A549 (cell line): ENCODE data around the gene CACNA1D. TPM values are rescaled to one million over a fixed set of nuclear protein-coding genes. Genes with fewer than 3 reads are reported as not detected.

Experiments
- ATAC-seq, 2 experiments: fragments of 200-7000 bp in 1 of 2; fragments of >200 bp in 1 of 2; cut with Nextera tagmentation in 1 of 2; cut with Tn5 transposase in 1 of 2; 3 replicates each; pipeline versions ENCODE4 v1.8.0 to v1.9.1; 2018 to 2020; ENCODE audit warnings: mild to moderate bottlenecking in 1 of 2, moderate library complexity in 1 of 2
- CTCF ChIA-PET: fragments of 300-600 bp; sonication (Branson Sonifier 250); formaldehyde crosslinking; extraction: SDS; loops from one replicate; lab custom pipeline; 2021; ENCODE audit warnings: antibody characterized with exemption, inconsistent platforms; lab: Yijun Ruan, JAX
- POLR2A ChIA-PET: fragments of 350-600 bp; formaldehyde crosslinking; extraction: SDS; loops from one replicate; lab custom pipeline; 2021; ENCODE audit warnings: antibody characterized with exemption, inconsistent platforms; lab: Yijun Ruan, JAX
- DNase-seq, 2 experiments: peaks; one replicate each; pipeline versions ENCODE4 v3.0.0 to v3.0.0-alpha.2; 2011 to 2016; ENCODE audit warnings: low read depth in 1 of 2, low spot score in 1 of 2
- FAIRE-seq: peaks from 2 replicates; lab custom pipeline; 2011; peaks lifted over from hg19 to GRCh38; lab: Jason Lieb, UNC
- H3K27ac ChIP-seq, 2 experiments: fragments of >200 bp; sonication (Bioruptor Twin); formaldehyde crosslinking; 3 replicates each; pipeline ENCODE4 v1.5.1; 2016 to 2017
- H3K4me1 ChIP-seq: fragments of >200 bp; sonication (Bioruptor Twin); formaldehyde crosslinking; 3 replicates; pipeline ENCODE4 v1.6.1; 2016
- H3K4me2 ChIP-seq: fragments of >200 bp; sonication (Bioruptor Twin); formaldehyde crosslinking; 3 replicates; pipeline ENCODE4 v1.6.1; 2016
- H3K4me3 ChIP-seq: fragments of >200 bp; sonication (Bioruptor Twin); formaldehyde crosslinking; 3 replicates; pipeline ENCODE4 v1.5.1; 2016
- H3K9me3 ChIP-seq: fragments of >200 bp; sonication (Bioruptor Twin); formaldehyde crosslinking; 3 replicates; pipeline ENCODE4 v1.6.1; 2016
- CBX2 ChIP-seq: fragments of 200-600 bp; sonication (generic); IDR thresholded peaks from 2 replicates; pipeline ENCODE4 v1.6.1; 2016; ENCODE audit warnings: low read depth, mild to moderate bottlenecking, borderline replicate concordance
- CBX8 ChIP-seq: fragments of 200-600 bp; sonication (generic); IDR thresholded peaks from 2 replicates; pipeline ENCODE4 v1.6.1; 2016
- CEBPB ChIP-seq, 2 experiments: fragments of >200 bp in 1 of 2; sonication (Bioruptor Twin) in 1 of 2; formaldehyde crosslinking in 1 of 2; IDR thresholded peaks; 2 replicates each; pipeline ENCODE4 v1.6.1; 2012 to 2016
- CHD2 ChIP-seq: fragments of 150-350 bp; IDR thresholded peaks from 2 replicates; pipeline ENCODE4 v1.6.1; 2014; ENCODE audit warnings: low read length; ENCODE audit not compliant: partially characterized antibody
- CHD4 ChIP-seq: fragments of 200-600 bp; sonication (generic); IDR thresholded peaks from 2 replicates; pipeline ENCODE4 v1.6.1; 2016; ENCODE audit warnings: antibody characterized with exemption, mild to moderate bottlenecking, borderline replicate concordance
- EHMT2 ChIP-seq: fragments of 200-600 bp; sonication (generic); IDR thresholded peaks from 2 replicates; pipeline ENCODE4 v1.6.1; 2016; ENCODE audit warnings: antibody characterized with exemption, low read depth, mild to moderate bottlenecking, moderate library complexity
- FOSB ChIP-seq: fragments of 250-450 bp; sonication (Bioruptor Pico); IDR thresholded peaks from 2 replicates; pipeline ENCODE4 v1.5.0; 2020; ENCODE audit warnings: mild to moderate bottlenecking, moderate library complexity
- FOSL2 ChIP-seq, 2 experiments: fragments of 450-650 bp in 1 of 2; fragments of >200 bp in 1 of 2; sonication (Bioruptor Twin) in 1 of 2; formaldehyde crosslinking; IDR thresholded peaks; 2 replicates each; pipeline versions ENCODE4 v1.5.0 to v1.6.1; 2016 to 2020; ENCODE audit warnings: mild to moderate bottlenecking in 1 of 2, moderate library complexity in 1 of 2
- GATA3 ChIP-seq: IDR thresholded peaks from 2 replicates; pipeline ENCODE4 v1.6.1; 2012; ENCODE audit warnings: borderline replicate concordance
- HOXA7 ChIP-seq: fragments of 250-450 bp; sonication (Bioruptor Pico); IDR thresholded peaks from 2 replicates; pipeline ENCODE4 v1.5.0; 2020; ENCODE audit warnings: mild to moderate bottlenecking, moderate library complexity
- JUN ChIP-seq, 2 experiments: fragments of >200 bp; sonication (Bioruptor Twin); formaldehyde crosslinking; IDR thresholded peaks; 2 replicates in 1 of 2; 3 replicates in 1 of 2; pipeline ENCODE4 v1.6.1; 2016 to 2017
- KDM5A ChIP-seq: fragments of 200-600 bp; sonication (generic); IDR thresholded peaks from 2 replicates; pipeline ENCODE4 v1.6.1; 2016; ENCODE audit warnings: antibody characterized with exemption, mild to moderate bottlenecking
- PBX3 ChIP-seq: IDR thresholded peaks from 2 replicates; pipeline ENCODE4 v1.6.1; 2012
- PHF8 ChIP-seq: fragments of 200-600 bp; sonication (generic); IDR thresholded peaks from 2 replicates; pipeline ENCODE4 v1.6.1; 2016; ENCODE audit warnings: low read depth, mild to moderate bottlenecking, antibody characterized with exemption, moderate library complexity, borderline replicate concordance
- POLR2AphosphoS2 ChIP-seq: conservative IDR thresholded peaks from 2 replicates; pipeline ENCODE4 v1.6.1; 2012; ENCODE audit warnings: low read length, improper control_type of control experiment, inconsistent platforms
- RARB ChIP-seq: fragments of 250-450 bp; sonication (Bioruptor Pico); IDR thresholded peaks from 2 replicates; pipeline ENCODE4 v1.8.0; 2021; ENCODE audit warnings: mild to moderate bottlenecking, moderate library complexity
- RCOR1 ChIP-seq: fragments of 150-350 bp; IDR thresholded peaks from 2 replicates; pipeline ENCODE4 v1.6.1; 2014; ENCODE audit warnings: antibody characterized with exemption, low read length, low read depth
- RFX5 ChIP-seq: fragments of 450-650 bp; IDR thresholded peaks from 2 replicates; pipeline ENCODE4 v1.7.1; 2014; ENCODE audit warnings: antibody characterized with exemption, mild to moderate bottlenecking, moderate library complexity
- SMC3 ChIP-seq: fragments of >200 bp; sonication (Bioruptor Twin); formaldehyde crosslinking; IDR thresholded peaks from 3 replicates; pipeline ENCODE4 v1.6.1; 2018; ENCODE audit warnings: inconsistent platforms
- SREBF2 ChIP-seq: fragments of 450-650 bp; IDR thresholded peaks from 2 replicates; pipeline ENCODE4 v1.6.1; 2014; ENCODE audit warnings: mild to moderate bottlenecking, moderate library complexity
- TP53 ChIP-seq: fragments of 250-450 bp; sonication (Bioruptor Pico); IDR thresholded peaks from 2 replicates; pipeline ENCODE4 v1.5.0; 2021; ENCODE audit warnings: mild to moderate bottlenecking, moderate library complexity
- USF2 ChIP-seq: fragments of 450-650 bp; IDR thresholded peaks from 2 replicates; pipeline ENCODE4 v1.6.1; 2014; ENCODE audit warnings: antibody characterized with exemption
- ZFP36 ChIP-seq: fragments of 450-650 bp; IDR thresholded peaks from 2 replicates; pipeline ENCODE4 v1.6.1; 2014; ENCODE audit warnings: borderline replicate concordance; ENCODE audit not compliant: partially characterized antibody
- ZNF302 ChIP-seq: fragments of 250-450 bp; sonication (Bioruptor Pico); IDR thresholded peaks from 2 replicates; pipeline ENCODE4 v1.9.0; 2021; ENCODE audit warnings: inconsistent platforms, mild to moderate bottlenecking, moderate library complexity
- WGBS: methylation state at CpG from one replicate; pipeline ENCODE4 v1.1.6; 2017; ENCODE audit errors: missing lambda C conversion rate; 5-methylcytosine and 5-hydroxymethylcytosine counted together
- polyA plus RNA-seq, 4 experiments: library from polyadenylated mRNA; depleted of rRNA in 3 of 4; stranded (reverse); fragments of >200 nt; fragmentation: RNase III in 1 of 4; extraction: RNeasy Plus Mini Kit Qiagen cat#74134 plus additional on column Dnase treatment in 1 of 4; gene quantifications; 2 replicates in 3 of 4; 3 replicates in 1 of 4; pipeline ENCODE4 v1.2.3, GENCODE V29; 2011 to 2017
- TF ChIP-seq, protein P1 (sequence below): fragments of 250-450 bp; sonication (Bioruptor Pico); IDR thresholded peaks from 2 replicates; pipeline ENCODE4 v1.5.0; 2020; ENCODE audit warnings: low read depth, mild to moderate bottlenecking, moderate library complexity
- TF ChIP-seq, protein P2 (sequence below): fragments of 150-350 bp; IDR thresholded peaks from 2 replicates; pipeline ENCODE4 v1.6.1; 2014; ENCODE audit warnings: low read depth, mild to moderate bottlenecking, low read length

Gene CACNA1D
- polyA plus RNA-seq, 2 of the 4 experiments (the other 2 are of a cell fraction) = 1.1 to 10.7 TPM

DNA sequence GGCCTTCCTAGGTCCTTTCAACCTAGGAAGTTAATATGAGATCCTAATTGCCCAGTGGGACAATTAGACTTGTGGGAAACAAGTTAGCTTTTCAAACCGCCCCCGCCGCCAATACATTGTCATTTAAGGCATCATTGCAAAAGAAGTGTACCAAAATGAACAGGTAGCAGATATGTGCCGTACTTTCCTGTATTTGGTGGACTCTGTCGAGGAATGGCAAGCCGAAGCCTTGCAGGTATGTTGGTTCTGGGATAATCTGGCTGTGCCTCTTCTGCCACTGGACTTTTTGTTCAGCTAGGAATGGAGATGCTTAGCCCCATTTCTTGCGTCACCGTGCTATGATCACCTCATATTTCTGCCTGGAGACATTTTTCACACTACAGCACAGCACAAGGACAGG lies 157.5 kb downstream of the CACNA1D start:
- 77% methylated on average over 8 of the region's 8 CpGs for WGBS
- TF ChIP-seq CBX2 (no peak), CEBPB (IDR thresholded peaks at IDR 0.05) (no peak), ZFP36 (no peak), FOSL2 (IDR thresholded peaks at IDR 0.05) (no peak), FOSL2 (CRISPR knock-in tag; IDR thresholded peaks at IDR 0.05) (no peak), SMC3 (no peak), RARB (CRISPR knock-in tag) (no peak), SREBF2 (no peak), RFX5 (no peak), PHF8 (no peak), JUN (IDR thresholded peaks at IDR 0.05) (no peak)
- TF ChIP-seq, protein P1, sequence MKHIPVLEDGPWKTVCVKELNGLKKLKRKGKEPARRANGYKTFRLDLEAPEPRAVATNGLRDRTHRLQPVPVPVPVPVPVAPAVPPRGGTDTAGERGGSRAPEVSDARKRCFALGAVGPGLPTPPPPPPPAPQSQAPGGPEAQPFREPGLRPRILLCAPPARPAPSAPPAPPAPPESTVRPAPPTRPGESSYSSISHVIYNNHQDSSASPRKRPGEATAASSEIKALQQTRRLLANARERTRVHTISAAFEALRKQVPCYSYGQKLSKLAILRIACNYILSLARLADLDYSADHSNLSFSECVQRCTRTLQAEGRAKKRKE (CRISPR knock-in tag) = no peak
- POLR2A ChIA-PET = no interaction called here
- H3K27ac ChIP-seq = no peak overlapping the region
- CTCF ChIA-PET = no interaction called here
- H3K4me2 ChIP-seq = no peak overlapping the region
- no peaks in the 10 kb centered on the region for H3K4me1 ChIP-seq
- no peak overlapping the region for H3K4me3 ChIP-seq
- no peak for DNase-seq
- H3K9me3 ChIP-seq = peaks cover 14% of the 10 kb centered on the region; the same call in 2 of the 3 replicates
- no peak for FAIRE-seq
- ATAC-seq = no peak

DNA sequence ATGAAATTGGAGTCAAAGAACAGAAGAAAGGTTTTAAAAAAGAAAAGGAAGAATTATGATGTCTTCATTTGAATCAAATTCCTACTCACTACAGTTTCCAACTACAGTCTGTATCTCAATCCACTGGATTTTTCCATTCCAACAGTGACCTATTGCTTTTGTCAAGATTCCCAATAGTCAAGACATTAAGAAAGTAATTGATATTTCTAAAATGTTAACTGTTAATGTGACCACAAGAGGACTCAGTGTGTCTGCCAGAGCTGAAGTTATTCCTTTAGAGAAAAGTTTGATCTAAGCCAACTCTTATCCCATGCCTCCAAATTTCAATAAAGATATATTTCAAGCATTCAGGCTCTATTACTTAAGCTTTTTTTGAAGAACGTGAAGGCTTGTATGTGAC lies 163.2 kb downstream of the CACNA1D start:
- H3K4me1 ChIP-seq = no peaks in the 10 kb centered on the region
- 45% methylated on average over 1 of the region's 1 CpG for WGBS
- FAIRE-seq (no peak), ATAC-seq (no peak)
- peaks cover 36% of the 10 kb centered on the region for H3K9me3 ChIP-seq
- no peak for TF ChIP-seq CHD2
- TF ChIP-seq FOSL2 (IDR thresholded peaks at IDR 0.05) = no peak
- TF ChIP-seq FOSL2 (CRISPR knock-in tag; IDR thresholded peaks at IDR 0.05) = no peak
- TF ChIP-seq, all 56 proteins: peak for 0
- no peak overlapping the region for H3K4me3 ChIP-seq
- no peak for DNase-seq
- no peak overlapping the region for H3K27ac ChIP-seq
- ChIA-PET POLR2A (no interaction called here), CTCF (interaction anchor here (0.6 kb wide), 1 partner anchor 37 kb away, joined by 4 read pairs; no protein-coding TSS in a partner anchor)
- H3K4me2 ChIP-seq = no peak overlapping the region

GRCh38 chr3:53658613-53659193 lies 164.3 kb downstream of the CACNA1D start:
- Histone ChIP-seq H3K4me3 (no peak overlapping the region), H3K4me1 (no peaks in the 10 kb centered on the region), H3K9me3 (peaks cover 43% of the 10 kb centered on the region), H3K4me2 (no peak overlapping the region), H3K27ac (no peak overlapping the region)
- ChIA-PET POLR2A (no interaction called here), CTCF (no interaction called here)
- DNase-seq (no peak), FAIRE-seq (no peak), ATAC-seq (no peak)
- TF ChIP-seq FOSB (no peak), CBX2 (no peak), ZNF302 (no peak), RFX5 (no peak), USF2 (no peak), CHD4 (no peak)
- WGBS = 30% methylated on average over 6 of the region's 6 CpGs

GRCh38 chr3:53659996-53660395 lies 165.6 kb downstream of the CACNA1D start:
- WGBS = 92% methylated on average over 7 of the region's 7 CpGs
- TF ChIP-seq EHMT2 (no peak), ZNF302 (no peak), PHF8 (no peak), ZFP36 (no peak), CBX8 (no peak), USF2 (no peak), CHD2 (no peak), RCOR1 (no peak), KDM5A (no peak), GATA3 (no peak), TP53 (no peak), CEBPB (IDR thresholded peaks at IDR 0.05) (no peak), RARB (CRISPR knock-in tag) (no peak), PBX3 (no peak), POLR2AphosphoS2 (no peak), HOXA7 (CRISPR knock-in tag) (no peak)
- TF ChIP-seq, protein P2, sequence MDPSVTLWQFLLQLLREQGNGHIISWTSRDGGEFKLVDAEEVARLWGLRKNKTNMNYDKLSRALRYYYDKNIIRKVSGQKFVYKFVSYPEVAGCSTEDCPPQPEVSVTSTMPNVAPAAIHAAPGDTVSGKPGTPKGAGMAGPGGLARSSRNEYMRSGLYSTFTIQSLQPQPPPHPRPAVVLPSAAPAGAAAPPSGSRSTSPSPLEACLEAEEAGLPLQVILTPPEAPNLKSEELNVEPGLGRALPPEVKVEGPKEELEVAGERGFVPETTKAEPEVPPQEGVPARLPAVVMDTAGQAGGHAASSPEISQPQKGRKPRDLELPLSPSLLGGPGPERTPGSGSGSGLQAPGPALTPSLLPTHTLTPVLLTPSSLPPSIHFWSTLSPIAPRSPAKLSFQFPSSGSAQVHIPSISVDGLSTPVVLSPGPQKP = no peak

More at GRCh38 chr3:53659996-53660395, 165.6 kb downstream of the CACNA1D start:
- Histone ChIP-seq H3K9me3 (peaks cover 40% of the 10 kb centered on the region), H3K4me3 (no peak overlapping the region), H3K27ac (no peak overlapping the region), H3K4me1 (no peaks in the 10 kb centered on the region), H3K4me2 (no peak overlapping the region)
- ATAC-seq (no peak), FAIRE-seq (no peak), DNase-seq (no peak)
- ChIA-PET POLR2A (no interaction called here), CTCF (no interaction called here)
